OCI-LY1 (cell line): ENCODE results near the gene PLA2G3.

ENCODE experiments used
- H2AFZ ChIP-seq: fragments of 200-600 bp; sonication (generic), shearing (Covaris generic); 2 replicates; pipeline ENCODE4 v1.6.0; 2014; ENCODE audit warnings: antibody characterized with exemption, mild to moderate bottlenecking, low read length
- H3F3A ChIP-seq: fragments of 200-600 bp; sonication (generic), shearing (Covaris generic); 2 replicates; pipeline ENCODE4 v1.6.0; 2014; ENCODE audit warnings: mild to moderate bottlenecking, antibody characterized with exemption, low read length, moderate library complexity; ENCODE audit not compliant: insufficient read depth
- H3K27ac ChIP-seq: fragments of 200-600 bp; sonication (generic); 2 replicates; pipeline ENCODE4 v1.5.1; 2014; ENCODE audit warnings: low read length, mixed run types, mild to moderate bottlenecking, low read depth; ENCODE audit not compliant: poor library complexity, severe bottlenecking
- H3K27me3 ChIP-seq: fragments of 200-600 bp; sonication (generic); 2 replicates; pipeline ENCODE4 v1.6.0; 2014; ENCODE audit warnings: antibody characterized with exemption, mild to moderate bottlenecking, low read length, moderate library complexity; ENCODE audit not compliant: insufficient read depth
- H3K36me3 ChIP-seq: fragments of 200-600 bp; sonication (generic); 2 replicates; pipeline ENCODE4 v1.6.1; 2014; ENCODE audit warnings: mild to moderate bottlenecking, antibody characterized with exemption, low read length, moderate library complexity, mixed read lengths; ENCODE audit not compliant: insufficient read depth
- H3K4me1 ChIP-seq: fragments of 200-600 bp; sonication (generic); 2 replicates; pipeline ENCODE4 v1.5.1; 2014; ENCODE audit warnings: mild to moderate bottlenecking, low read length, moderate library complexity; ENCODE audit not compliant: insufficient read depth, severe bottlenecking
- H3K4me2 ChIP-seq: fragments of 200-600 bp; sonication (generic), shearing (Covaris generic); 2 replicates; pipeline ENCODE4 v1.6.1; 2014; ENCODE audit warnings: low read length
- H3K4me3 ChIP-seq: fragments of 200-600 bp; sonication (generic); 2 replicates; pipeline ENCODE4 v1.5.1; 2014; ENCODE audit warnings: low read length, low read depth, mild to moderate bottlenecking, mixed read lengths; ENCODE audit not compliant: poor library complexity, severe bottlenecking
- H3K79me2 ChIP-seq: fragments of 200-600 bp; shearing (Covaris generic); 2 replicates; pipeline ENCODE4 v1.6.1; 2016; ENCODE audit warnings: mixed run types, low read length, mixed read lengths; ENCODE audit not compliant: insufficient read depth
- H3K9ac ChIP-seq: fragments of 200-600 bp; sonication (generic), shearing (Covaris generic); 2 replicates; pipeline ENCODE4 v1.6.1; 2014; ENCODE audit warnings: mild to moderate bottlenecking, low read length, mixed read lengths
- H3K9me2 ChIP-seq: fragments of 200-600 bp; sonication (generic), shearing (Covaris generic); 2 replicates; pipeline ENCODE4 v1.6.1; 2014; ENCODE audit warnings: low read depth, mild to moderate bottlenecking, low read length, mixed read lengths
- H3K9me3 ChIP-seq: fragments of 200-600 bp; shearing (Covaris generic); 2 replicates; pipeline ENCODE4 v1.6.1; 2014; ENCODE audit warnings: low read length, mixed read lengths
- H4K20me1 ChIP-seq: fragments of 200-600 bp; sonication (generic), shearing (Covaris generic); 2 replicates; pipeline ENCODE4 v1.6.0; 2016; ENCODE audit warnings: mild to moderate bottlenecking, low read length; ENCODE audit not compliant: insufficient read depth
- CTCF ChIP-seq: fragments of 200-600 bp; sonication (generic), shearing (Covaris generic); IDR thresholded peaks from 2 replicates; pipeline ENCODE4 v1.5.1; 2017; ENCODE audit warnings: mild to moderate bottlenecking, antibody characterized with exemption, low read length, moderate library complexity, mixed read lengths
- EZH2 ChIP-seq: fragments of 200-600 bp; sonication (generic), shearing (Covaris generic); IDR thresholded peaks from 2 replicates; pipeline ENCODE4 v1.8.0; 2017; ENCODE audit warnings: borderline replicate concordance, mixed run types, mild to moderate bottlenecking, antibody characterized with exemption, low read length, moderate library complexity, mixed read lengths

PLA2G3 gene

GRCh38 chr22:31139866-31140716, at the start of gene PLA2G3:
PLA2G3 (minus strand) TSS chr22:31140508; CDS start chr22:31140354, 154 bp downstream.
- Histone ChIP-seq H3K27ac (no peak within 1 kb of the TSS), H3K4me1 (no peaks in the 10 kb centered on the region), H3K9me2 (no peaks in the 10 kb centered on the region), H4K20me1 (no peaks in the 10 kb centered on the region), H3F3A (no peaks in the 10 kb centered on the region), H3K36me3 (no peaks in the 10 kb centered on the region), H3K79me2 (no peaks in the 10 kb centered on the region), H2AFZ (no peak within 1 kb of the TSS), H3K4me3 (no peak within 1 kb of the TSS), H3K9me3 (no peaks in the 10 kb centered on the region), H3K27me3 (no peaks in the 10 kb centered on the region), H3K9ac (no peak within 1 kb of the TSS), H3K4me2 (no peak within 1 kb of the TSS)
- TF ChIP-seq CTCF (no peak), EZH2 (no peak)

- Histone ChIP-seq H3K36me3 (peaks cover 8% of the 10 kb centered on the region; the same call in 1 of the 2 replicates), H3K27me3 (no peaks in the 10 kb centered on the region), H4K20me1 (no peaks in the 10 kb centered on the region), H2AFZ (no peak overlapping the region), H3F3A (no peaks in the 10 kb centered on the region), H3K9me2 (no peaks in the 10 kb centered on the region), H3K4me3 (no peak overlapping the region), H3K9me3 (no peaks in the 10 kb centered on the region), H3K79me2 (no peaks in the 10 kb centered on the region), H3K27ac (no peak overlapping the region), H3K4me1 (peaks cover 9% of the 10 kb centered on the region), H3K4me2 (no peak overlapping the region), H3K9ac (no peak overlapping the region)
- no peak for TF ChIP-seq EZH2
- TF ChIP-seq CTCF, result no peak
These were observed 47.3 kb upstream of the PLA2G3 start for GRCh38 chr22:31187627-31188026.

GRCh38 chr22:31185056-31185455, 44.7 kb upstream of the PLA2G3 start:
- TF ChIP-seq EZH2 (no peak), CTCF (no peak)
- Histone ChIP-seq H3K9me2 (no peaks in the 10 kb centered on the region), H3K4me1 (no peaks in the 10 kb centered on the region), H3K4me2 (no peak overlapping the region), H4K20me1 (no peaks in the 10 kb centered on the region), H2AFZ (no peak overlapping the region), H3K27me3 (no peaks in the 10 kb centered on the region), H3K9ac (no peak overlapping the region), H3K36me3 (peaks cover 15% of the 10 kb centered on the region), H3K79me2 (no peaks in the 10 kb centered on the region), H3K4me3 (no peak overlapping the region), H3F3A (no peaks in the 10 kb centered on the region), H3K27ac (no peak overlapping the region), H3K9me3 (no peaks in the 10 kb centered on the region)
